NCI-H69 (cell line): ENCODE data around the gene RGS16.

Experiments
- DNase-seq: peaks from one replicate; lab custom pipeline; 2025; lab: John Stamatoyannopoulos, UW

The RGS16 gene

GRCh38 chr1:182580736-182581135, 23.5 kb downstream of the RGS16 start:
- no peak for DNase-seq

GRCh38 chr1:182575540-182576149, 28.5 kb downstream of the RGS16 start:
- no peak for DNase-seq

- DNase-seq = no peak
Observed at GRCh38 chr1:182574156-182574555, 30.0 kb downstream of the RGS16 start.

GRCh38 chr1:182570611-182570970, 33.6 kb downstream of the RGS16 start:
- no peak for DNase-seq

GRCh38 chr1:182569939-182570610, 34.1 kb downstream of the RGS16 start:
- DNase-seq = no peak

- DNase-seq = no peak
Observed at GRCh38 chr1:182568647-182569284, 35.4 kb downstream of the RGS16 start.

- no peak for DNase-seq
Observed at GRCh38 chr1:182567629-182568028, 36.6 kb downstream of the RGS16 start.

GRCh38 chr1:182565537-182565936, 38.7 kb downstream of the RGS16 start:
- DNase-seq = no peak

- no peak for DNase-seq
Observed at GRCh38 chr1:182564406-182565004, 39.7 kb downstream of the RGS16 start.

GRCh38 chr1:182563095-182563494, 41.1 kb downstream of the RGS16 start:
- DNase-seq = no peak

GRCh38 chr1:182561456-182561855, 42.7 kb downstream of the RGS16 start:
- DNase-seq = peak; percentile 31

- DNase-seq = no peak
Observed at GRCh38 chr1:182560392-182560984, 43.7 kb downstream of the RGS16 start.

GRCh38 chr1:182556279-182556678, 47.9 kb downstream of the RGS16 start:
- DNase-seq = peak; percentile 91

- DNase-seq = no peak
Observed at GRCh38 chr1:182555493-182555892, 48.7 kb downstream of the RGS16 start.

GRCh38 chr1:182552527-182552926, 51.7 kb downstream of the RGS16 start:
- no peak for DNase-seq

- DNase-seq = no peak
Observed at GRCh38 chr1:182549811-182550210, 54.4 kb downstream of the RGS16 start.

- DNase-seq = no peak
Observed at GRCh38 chr1:182549346-182549745, 54.8 kb downstream of the RGS16 start.
